Measurements from ENCODE around the gene HEPH. TPM values are rescaled to one million over a fixed set of nuclear protein-coding genes. Genes with fewer than 3 reads are reported as not detected.

The HEPH gene
- total and polyA plus RNA-seq, 2 of the 8 experiments (the other 6 are each of a cell fraction or from before 2014, with no cell fraction given), result 20.2 to 41.4 TPM

- H3K79me1 ChIP-seq (ENCODE audit: low read depth, low read length), result no peaks in the 10 kb centered on the region
- CTCF ChIA-PET (ENCODE audit: partially characterized antibody), result no interaction called here
- TF ChIP-seq TBP (IDR thresholded peaks at IDR 0.05; ENCODE audit: low read depth, low read length) (no peak), KDM1A (IDR thresholded peaks at IDR 0.05; ENCODE audit: borderline replicate concordance, low read length) (no peak), SIN3A (conservative IDR thresholded peaks at IDR 0.05 in 1 of 2, IDR thresholded peaks at IDR 0.05 in 1 of 2; ENCODE audit: low read depth in 1 of 2, low read length in 2 of 2) (no peak), SUZ12 (IDR thresholded peaks at IDR 0.05; ENCODE audit: low read length) (no peak), CTCF (IDR thresholded peaks at IDR 0.05; ENCODE audit: control extremely low read depth in 1 of 3, insufficient read depth in 1 of 3, low read depth in 1 of 3, low read length in 3 of 3) (no peak), EGR1 (IDR thresholded peaks at IDR 0.05; ENCODE audit: borderline replicate concordance, low read depth, low read length) (no peak), RNF2 (IDR thresholded peaks at IDR 0.05; ENCODE audit: borderline replicate concordance, low read depth, low read length, missing control alignments, poor library complexity, severe bottlenecking) (no peak), CHD1 (IDR thresholded peaks at IDR 0.05; ENCODE audit: low read depth, low read length) (no peak), SP1 (IDR thresholded peaks at IDR 0.05; ENCODE audit: low read depth, low read length) (no peak), HDAC6 (IDR thresholded peaks at IDR 0.05; ENCODE audit: low read depth, low read length) (no peak), BCL11A (IDR thresholded peaks at IDR 0.05; ENCODE audit: low read depth in 2 of 2, low read length in 2 of 2) (no peak)
Measured at GRCh38 chrX:66255359-66255967, 91.4 kb downstream of the HEPH start.

More at GRCh38 chrX:66255359-66255967, 91.4 kb downstream of the HEPH start:
- Histone ChIP-seq H2BK5ac (ENCODE audit: low read depth, low read length) (no peak overlapping the region), H3K27me3 (replicated peaks in 1 of 4; ENCODE audit: control insufficient read depth in 3 of 4, extremely low read depth in 1 of 4, insufficient read depth in 3 of 4, low read length in 3 of 4) (no peaks in the 10 kb centered on the region), H4K5ac (ENCODE audit: insufficient read length, low read depth, low read length) (no peak overlapping the region), H4K91ac (replicated peaks; ENCODE audit: insufficient read length, low read length) (no peak overlapping the region), H2BK15ac (ENCODE audit: low read length) (no peak overlapping the region), H4K8ac (ENCODE audit: extremely low read depth, insufficient read depth, low read length) (no peak overlapping the region), H3K56ac (replicated peaks; ENCODE audit: insufficient read length, low read depth, low read length) (no peak overlapping the region), H3K36me3 (ENCODE audit: control insufficient read depth in 2 of 4, insufficient read depth in 4 of 4, low read length in 3 of 4) (peaks cover 0 to 5% (median 1%) of the 10 kb centered on the region in 4 experiments; a peak in 1 of 8 replicates), H2AFZ (ENCODE audit: low read length) (no peak overlapping the region), H3K18ac (ENCODE audit: extremely low read depth, low read length) (no peak overlapping the region), H2BK120ac (replicated peaks; ENCODE audit: low read depth, low read length) (no peak overlapping the region), H3K23ac (ENCODE audit: insufficient read length) (no peak overlapping the region), H4K20me1 (replicated peaks in 1 of 2; ENCODE audit: control insufficient read depth in 1 of 2, insufficient read depth in 2 of 2, low read length in 2 of 2) (no peaks in the 10 kb centered on the region), H2AK5ac (ENCODE audit: low read depth, low read length) (no peak overlapping the region), H3K9ac (replicated peaks in 1 of 4; ENCODE audit: extremely low read depth in 1 of 4, low read depth in 3 of 4, low read length in 3 of 4) (no peak overlapping the region), H2BK12ac (ENCODE audit: low read depth, low read length) (no peak overlapping the region), H3K14ac (ENCODE audit: insufficient read length) (no peak overlapping the region), H3K4me3 (ENCODE audit: extremely low read depth in 1 of 4, insufficient read depth in 2 of 4, low read depth in 3 of 4, low read length in 4 of 4) (no peak overlapping the region), H3K4me2 (ENCODE audit: insufficient read depth in 1 of 2, low read depth in 2 of 2, low read length in 2 of 2) (no peak overlapping the region), H2BK20ac (ENCODE audit: low read length) (no peak overlapping the region), H3K27ac (ENCODE audit: low read depth, low read length) (no peak overlapping the region), H3K4ac (replicated peaks; ENCODE audit: insufficient read length, low read depth, low read length) (no peak overlapping the region), H3K23me2 (ENCODE audit: low read depth, low read length) (no peaks in the 10 kb centered on the region), H3K79me2 (ENCODE audit: control insufficient read depth in 1 of 2, insufficient read depth in 2 of 2, low read length in 2 of 2) (no peaks in the 10 kb centered on the region), H3K4me1 (replicated peaks in 1 of 4; ENCODE audit: control insufficient read depth in 3 of 4, insufficient read depth in 4 of 4, low read length in 3 of 4) (no peaks in the 10 kb centered on the region), H3K9me3 (ENCODE audit: insufficient read depth in 2 of 2, low read depth in 1 of 2, low read length in 1 of 2) (no peaks in the 10 kb centered on the region)
- DNase-seq (ENCODE audit: low read depth in 1 of 2, low spot score in 2 of 2) (no peak), FAIRE-seq (no peak)
- 92% methylated on average over 1 of the region's 1 CpG; no CpG with 5 or more reads in 1 of the 2 experiments for WGBS, 2 experiments (ENCODE audit: extremely low coverage in 1 of 2, insufficient coverage in 1 of 2, insufficient read length in 1 of 2, insufficient replicate concordance in 2 of 2, low coverage in 1 of 2, low lambda C conversion rate in 2 of 2, missing lambda C conversion rate in 1 of 2)
- POLR2A ChIA-PET (ENCODE audit: partially characterized antibody), result no interaction called here
